ENCODE results near the gene NINL.
"Not testable (repeated sequence)": the region's sequence is repeated elsewhere in the genome, so short reads cannot be mapped to it uniquely, and the experiment has no call there.

Gene NINL

GRCh38 chr20:25483431-25484132 lies 101.7 kb downstream of the NINL start:
- DNase-seq (ENCODE audit: low read depth) = no peak

- no peak for DNase-seq (ENCODE audit: low read depth)
These were observed 103.4 kb downstream of the NINL start for GRCh38 chr20:25481918-25482253.

- no peak for DNase-seq (ENCODE audit: low read depth)
These were observed 104.0 kb downstream of the NINL start for GRCh38 chr20:25481235-25481917.

GRCh38 chr20:25480797-25481196 lies 104.5 kb downstream of the NINL start:
- DNase-seq (ENCODE audit: low read depth) = no peak

- no peak for DNase-seq (ENCODE audit: low read depth)
These were observed 105.2 kb downstream of the NINL start for GRCh38 chr20:25480156-25480555.

GRCh38 chr20:25479638-25480037 lies 105.7 kb downstream of the NINL start:
- no peak for DNase-seq (ENCODE audit: low read depth)

- DNase-seq (ENCODE audit: low read depth) = no peak
These were observed 106.3 kb downstream of the NINL start for GRCh38 chr20:25478889-25479568.

- no peak for DNase-seq (ENCODE audit: low read depth)
These were observed 108.1 kb downstream of the NINL start for GRCh38 chr20:25477014-25477882.

- DNase-seq (ENCODE audit: low read depth) = no peak
These were observed 109.0 kb downstream of the NINL start for GRCh38 chr20:25476106-25477013.

GRCh38 chr20:25473297-25473696 lies 112.0 kb downstream of the NINL start:
- DNase-seq (ENCODE audit: low read depth) = not testable (repeated sequence)

GRCh38 chr20:25471020-25471419 lies 114.3 kb downstream of the NINL start:
- DNase-seq (ENCODE audit: low read depth) = no peak

GRCh38 chr20:25470045-25470444 lies 115.3 kb downstream of the NINL start:
- no peak for DNase-seq (ENCODE audit: low read depth)

- no peak for DNase-seq (ENCODE audit: low read depth)
These were observed 115.8 kb downstream of the NINL start for GRCh38 chr20:25469558-25469957.

- DNase-seq (ENCODE audit: low read depth) = no peak
These were observed 116.9 kb downstream of the NINL start for GRCh38 chr20:25468126-25469075.

GRCh38 chr20:25467441-25467840 lies 117.9 kb downstream of the NINL start:
- DNase-seq (ENCODE audit: low read depth) = no peak

GRCh38 chr20:25466846-25467245 lies 118.5 kb downstream of the NINL start:
- DNase-seq (ENCODE audit: low read depth) = no peak

GRCh38 chr20:25465243-25466135 lies 119.8 kb downstream of the NINL start:
- DNase-seq (ENCODE audit: low read depth) = no peak

GRCh38 chr20:25464501-25465242 lies 120.7 kb downstream of the NINL start:
- no peak for DNase-seq (ENCODE audit: low read depth)

Data from stimulated activated CD8-positive, alpha-beta memory T cell treated with anti-CD3 and anti-CD28 coated beads, Interleukin-7, amount 100 ng/mL, for 24 hours (primary cell).